ENCODE measurements around the gene CRB2. TPM values are rescaled to one million over a fixed set of nuclear protein-coding genes. Genes with fewer than 3 reads are reported as not detected.

CRB2 gene
- polyA plus RNA-seq, 1 experiment: not detected

DNA sequence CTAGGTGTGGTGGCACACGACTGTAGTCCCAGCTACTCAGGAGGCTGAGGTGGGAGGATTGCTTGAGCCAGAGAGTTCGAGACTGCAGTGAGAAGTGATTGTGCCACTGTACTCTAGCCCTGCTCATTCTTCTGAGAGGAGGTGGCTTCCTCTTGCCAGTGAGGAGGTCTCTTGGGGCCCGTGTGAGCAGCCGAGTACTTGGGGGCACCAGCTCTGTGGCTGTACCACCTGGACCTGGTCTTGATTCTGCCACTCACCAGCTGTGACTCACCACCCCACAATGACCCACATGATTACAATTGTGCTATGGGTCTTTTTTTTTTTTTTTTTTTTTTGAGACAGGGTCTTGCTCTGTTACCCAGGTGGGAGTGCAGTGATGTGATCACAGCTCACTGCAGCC, 18.0 kb upstream of the CRB2 start:
- Histone ChIP-seq H3K27me3 (ENCODE audit: control insufficient read depth, insufficient read depth, low read length) (peaks cover 4% of the 10 kb centered on the region), H3K27ac (ENCODE audit: low read depth, low read length) (no peak overlapping the region), H3K9me3 (ENCODE audit: control insufficient read depth, insufficient read depth, low read length) (peaks cover 2% of the 10 kb centered on the region; the same call in 1 of the 2 replicates), H3K4me3 (ENCODE audit: low read depth, low read length) (no peak overlapping the region)
- TF ChIP-seq, protein P1, sequence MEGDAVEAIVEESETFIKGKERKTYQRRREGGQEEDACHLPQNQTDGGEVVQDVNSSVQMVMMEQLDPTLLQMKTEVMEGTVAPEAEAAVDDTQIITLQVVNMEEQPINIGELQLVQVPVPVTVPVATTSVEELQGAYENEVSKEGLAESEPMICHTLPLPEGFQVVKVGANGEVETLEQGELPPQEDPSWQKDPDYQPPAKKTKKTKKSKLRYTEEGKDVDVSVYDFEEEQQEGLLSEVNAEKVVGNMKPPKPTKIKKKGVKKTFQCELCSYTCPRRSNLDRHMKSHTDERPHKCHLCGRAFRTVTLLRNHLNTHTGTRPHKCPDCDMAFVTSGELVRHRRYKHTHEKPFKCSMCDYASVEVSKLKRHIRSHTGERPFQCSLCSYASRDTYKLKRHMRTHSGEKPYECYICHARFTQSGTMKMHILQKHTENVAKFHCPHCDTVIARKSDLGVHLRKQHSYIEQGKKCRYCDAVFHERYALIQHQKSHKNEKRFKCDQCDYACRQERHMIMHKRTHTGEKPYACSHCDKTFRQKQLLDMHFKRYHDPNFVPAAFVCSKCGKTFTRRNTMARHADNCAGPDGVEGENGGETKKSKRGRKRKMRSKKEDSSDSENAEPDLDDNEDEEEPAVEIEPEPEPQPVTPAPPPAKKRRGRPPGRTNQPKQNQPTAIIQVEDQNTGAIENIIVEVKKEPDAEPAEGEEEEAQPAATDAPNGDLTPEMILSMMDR (IDR thresholded peaks at IDR 0.05; ENCODE audit: low read depth, low read length): no peak
- no peak for DNase-seq (ENCODE audit: low read depth, low spot score)
- ChIA-PET POLR2A (no interaction called here), CTCF (interaction anchor here (0.6 to 2.7 kb wide), 2 partner anchors 12 to 156 kb away, joined by 4 to 13 read pairs; no protein-coding TSS in a partner anchor)

DNA sequence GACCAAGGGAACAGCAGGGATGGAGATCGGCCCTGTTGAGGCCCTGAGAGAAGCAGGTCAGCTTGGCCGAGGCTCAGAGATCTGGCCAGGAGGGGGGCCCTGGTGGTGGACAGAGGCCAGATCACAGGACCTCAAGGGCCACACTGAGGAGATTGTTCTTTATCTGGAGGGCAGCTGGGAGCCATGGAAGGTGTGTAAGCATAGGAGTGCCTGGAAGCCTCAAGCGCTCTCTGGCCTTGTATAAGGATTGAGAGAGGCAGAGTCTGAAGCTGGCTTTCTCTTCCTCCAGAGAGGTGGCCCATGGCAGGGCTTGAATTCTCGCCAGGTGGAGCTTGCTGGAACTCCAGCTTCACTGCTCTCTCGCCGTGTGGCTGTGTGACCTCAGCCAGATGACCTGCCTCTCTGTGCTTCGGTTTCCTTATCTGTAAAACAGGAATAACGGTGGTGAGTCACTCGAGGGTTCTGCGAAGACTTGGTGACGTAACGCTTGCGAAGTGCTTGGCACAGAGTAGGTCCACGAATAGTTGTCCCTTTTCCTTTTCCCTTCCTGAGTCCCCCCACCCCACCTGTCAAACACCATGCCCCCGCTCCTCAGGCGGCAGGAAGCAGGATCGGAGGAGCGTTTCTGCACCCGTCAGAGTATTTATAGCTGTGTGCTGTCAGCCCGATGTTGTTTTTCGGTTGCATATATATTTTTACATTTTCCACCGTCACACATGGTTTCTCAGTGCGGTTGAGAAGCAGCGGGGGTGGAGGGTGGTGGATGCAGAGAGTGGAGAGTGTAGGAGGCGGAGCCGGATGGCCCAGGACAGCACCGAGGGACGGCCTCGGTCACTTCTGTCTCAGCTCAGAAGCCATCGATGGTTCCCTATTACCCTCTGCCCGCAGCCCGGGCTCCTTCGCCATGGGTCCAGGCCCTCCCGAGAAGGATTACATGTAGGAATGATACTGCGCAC, 17.0 kb upstream of the CRB2 start:
- TF ChIP-seq, protein P1 (IDR thresholded peaks at IDR 0.05; ENCODE audit: low read depth, low read length): no peak
- ChIA-PET POLR2A (no interaction called here), CTCF (interaction anchor here (0.6 to 2.7 kb wide), 4 partner anchors 9 to 157 kb away, joined by 4 to 13 read pairs (median 4); no protein-coding TSS in a partner anchor)
- Histone ChIP-seq H3K4me3 (ENCODE audit: low read depth, low read length) (no peak overlapping the region), H3K27me3 (ENCODE audit: control insufficient read depth, insufficient read depth, low read length) (peaks cover 4% of the 10 kb centered on the region), H3K27ac (ENCODE audit: low read depth, low read length) (no peak overlapping the region), H3K9me3 (ENCODE audit: control insufficient read depth, insufficient read depth, low read length) (peaks cover 2% of the 10 kb centered on the region; the same call in 1 of the 2 replicates)
- DNase-seq (ENCODE audit: low read depth, low spot score): no peak

DNA sequence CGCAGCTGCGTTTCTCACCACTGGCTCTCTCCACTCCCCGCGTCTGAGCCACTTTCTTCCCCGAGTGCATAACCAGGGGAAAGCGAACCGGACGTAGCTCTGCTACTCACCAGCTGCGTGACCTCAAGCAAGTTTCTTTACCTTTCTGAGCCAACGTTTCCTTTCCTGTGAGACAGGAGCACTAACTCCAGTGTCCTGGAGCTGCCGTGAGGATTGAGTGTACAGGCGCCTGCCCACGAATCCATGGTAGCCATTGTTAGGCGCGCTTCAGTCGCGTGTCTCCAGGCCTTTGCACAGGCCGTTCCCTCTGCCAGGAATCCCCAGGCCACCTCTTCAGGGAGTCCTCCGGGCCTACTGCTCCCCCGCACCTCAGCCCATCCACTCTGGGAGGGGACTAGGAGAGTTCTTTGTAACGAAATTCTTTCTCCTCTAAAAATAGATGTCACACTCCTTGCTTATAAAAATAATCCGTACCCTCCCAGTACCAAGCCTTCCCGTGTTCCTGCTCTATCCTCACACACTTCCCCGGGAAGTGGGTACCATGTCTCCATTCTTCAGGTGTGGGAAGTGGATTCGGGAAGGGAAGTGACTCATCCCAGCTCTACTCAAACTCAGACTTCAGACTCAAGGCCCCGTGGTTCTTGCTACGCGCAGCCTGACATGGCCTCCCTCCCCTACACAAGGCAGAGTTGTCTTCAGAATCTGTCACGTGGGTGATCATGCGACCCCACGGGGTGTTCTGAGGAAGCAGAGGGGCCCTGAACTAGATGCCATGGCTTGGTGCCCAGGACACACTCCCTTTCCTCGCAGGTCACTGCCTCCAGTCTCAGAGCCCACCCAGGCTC, 16.1 kb upstream of the CRB2 start:
- TF ChIP-seq, protein P1 (IDR thresholded peaks at IDR 0.05; ENCODE audit: low read depth, low read length): no peak
- H3K4me3 ChIP-seq (ENCODE audit: low read depth, low read length): no peak overlapping the region
- ChIA-PET POLR2A (no interaction called here), CTCF (interaction anchor here (0.5 to 2.7 kb wide), 6 partner anchors 10 to 114 kb away, joined by 3 to 13 read pairs (median 6); no protein-coding TSS in a partner anchor)
- no peak for DNase-seq (ENCODE audit: low read depth, low spot score)
- H3K27me3 ChIP-seq (ENCODE audit: control insufficient read depth, insufficient read depth, low read length): peaks cover 7% of the 10 kb centered on the region
- no peak overlapping the region for H3K27ac ChIP-seq (ENCODE audit: low read depth, low read length)
- H3K9me3 ChIP-seq (ENCODE audit: control insufficient read depth, insufficient read depth, low read length): peaks cover 2% of the 10 kb centered on the region; the same call in 1 of the 2 replicates

DNA sequence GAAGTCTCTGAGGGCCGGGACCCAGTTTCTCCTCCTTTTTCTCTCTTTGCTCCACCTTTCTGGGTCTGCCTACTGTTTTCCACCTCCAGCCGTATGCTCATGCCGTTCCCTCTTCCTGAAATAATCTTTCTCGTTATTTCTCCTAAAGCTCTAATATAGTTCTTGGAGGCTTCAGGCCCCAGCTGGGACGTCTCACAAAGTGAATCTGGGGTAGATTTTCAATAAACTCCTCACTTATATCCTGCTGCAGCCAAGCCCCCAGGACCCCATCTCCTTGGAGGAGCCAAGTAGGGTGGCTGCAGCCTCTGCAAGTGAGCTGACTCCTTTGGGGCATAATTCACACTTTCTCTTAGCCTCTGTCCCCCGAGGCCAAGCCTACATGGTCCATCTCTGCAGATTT, 14.2 kb upstream of the CRB2 start:
- Histone ChIP-seq H3K27ac (ENCODE audit: low read depth, low read length) (no peak overlapping the region), H3K27me3 (ENCODE audit: control insufficient read depth, insufficient read depth, low read length) (peaks cover 7% of the 10 kb centered on the region), H3K9me3 (ENCODE audit: control insufficient read depth, insufficient read depth, low read length) (peaks cover 2% of the 10 kb centered on the region; the same call in 1 of the 2 replicates), H3K4me3 (ENCODE audit: low read depth, low read length) (no peak overlapping the region)
- TF ChIP-seq, protein P1 (IDR thresholded peaks at IDR 0.05; ENCODE audit: low read depth, low read length): no peak
- ChIA-PET POLR2A (no interaction called here), CTCF (interaction anchor here (1.3 kb wide), 1 partner anchor 44 kb away, joined by 4 read pairs; no protein-coding TSS in a partner anchor)
- no peak for DNase-seq (ENCODE audit: low read depth, low spot score)

All from AG04450 (cell line).